GM19240 (cell line): Measurements from ENCODE around the gene CDC42EP3.

ENCODE experiments used
- DNase-seq: peaks from one replicate; pipeline ENCODE4 v3.0.0; 2011; ENCODE audit warnings: low spot score; ENCODE audit not compliant: insufficient read length

Gene CDC42EP3

DNA sequence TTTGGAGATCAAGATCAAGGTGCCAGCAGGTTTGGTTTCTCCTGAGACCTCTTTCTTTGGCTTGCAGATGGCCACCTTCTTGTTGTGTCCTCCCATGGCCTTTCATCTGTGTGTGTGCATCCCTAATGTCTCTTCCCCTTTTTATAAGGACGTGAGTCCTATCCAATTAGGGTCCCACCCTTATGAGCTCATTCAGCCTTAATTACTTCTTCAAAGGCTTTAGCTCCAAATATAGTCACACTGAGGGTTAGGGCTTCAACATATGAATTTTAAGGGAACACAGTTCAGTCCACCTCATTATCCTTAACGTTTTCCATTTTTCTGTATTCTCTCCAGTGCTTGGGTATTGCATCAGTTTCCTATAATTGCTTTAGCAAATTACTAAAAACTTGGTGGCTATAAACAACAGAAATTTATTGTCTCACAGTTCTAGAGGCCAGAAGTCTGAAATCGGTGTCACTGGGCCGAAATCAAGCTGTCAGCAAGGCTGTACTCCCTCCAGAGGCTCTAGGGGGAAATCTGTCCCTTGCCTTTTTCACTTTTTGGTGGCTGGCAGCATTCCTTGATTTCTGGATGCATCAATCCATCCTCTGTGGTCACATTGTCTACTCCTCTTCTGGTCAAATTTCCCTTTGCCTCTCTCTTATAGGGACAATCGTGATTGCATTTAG is 34.1 kb downstream of the CDC42EP3 start:
- DNase-seq = no peak

DNA sequence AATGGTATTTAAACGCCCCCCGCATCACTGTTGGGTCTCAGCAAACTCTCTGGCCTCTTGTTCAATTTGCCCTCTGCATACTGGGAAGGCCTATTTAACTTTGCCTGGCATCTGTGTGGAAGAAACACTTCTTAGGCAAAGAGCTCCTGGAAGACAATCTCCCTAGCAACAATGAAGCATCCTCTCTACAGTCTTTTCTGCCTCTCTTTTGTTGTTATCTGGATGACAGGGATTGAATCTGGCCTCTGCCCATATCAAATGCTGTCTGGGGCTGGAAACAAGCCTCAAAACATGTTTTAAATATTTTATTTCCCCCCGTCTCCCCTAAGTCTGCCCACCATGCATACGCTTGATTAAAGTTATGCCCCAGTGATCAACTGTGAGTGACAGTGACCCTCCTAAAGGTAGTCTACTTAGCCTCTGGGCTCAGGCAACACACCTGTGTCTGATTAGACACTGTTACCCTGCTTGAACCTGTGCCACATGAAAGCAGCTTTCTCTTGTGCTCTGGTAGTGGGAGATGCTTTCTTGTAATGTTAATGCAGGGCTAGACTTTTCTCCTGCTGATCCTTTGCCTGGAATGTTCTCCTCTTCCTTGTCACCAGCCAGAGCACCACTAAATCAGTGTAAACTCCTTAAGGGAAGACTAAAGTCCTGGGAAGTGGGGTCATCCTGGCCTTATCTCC is 34.9 kb downstream of the CDC42EP3 start:
- DNase-seq = no peak

DNA sequence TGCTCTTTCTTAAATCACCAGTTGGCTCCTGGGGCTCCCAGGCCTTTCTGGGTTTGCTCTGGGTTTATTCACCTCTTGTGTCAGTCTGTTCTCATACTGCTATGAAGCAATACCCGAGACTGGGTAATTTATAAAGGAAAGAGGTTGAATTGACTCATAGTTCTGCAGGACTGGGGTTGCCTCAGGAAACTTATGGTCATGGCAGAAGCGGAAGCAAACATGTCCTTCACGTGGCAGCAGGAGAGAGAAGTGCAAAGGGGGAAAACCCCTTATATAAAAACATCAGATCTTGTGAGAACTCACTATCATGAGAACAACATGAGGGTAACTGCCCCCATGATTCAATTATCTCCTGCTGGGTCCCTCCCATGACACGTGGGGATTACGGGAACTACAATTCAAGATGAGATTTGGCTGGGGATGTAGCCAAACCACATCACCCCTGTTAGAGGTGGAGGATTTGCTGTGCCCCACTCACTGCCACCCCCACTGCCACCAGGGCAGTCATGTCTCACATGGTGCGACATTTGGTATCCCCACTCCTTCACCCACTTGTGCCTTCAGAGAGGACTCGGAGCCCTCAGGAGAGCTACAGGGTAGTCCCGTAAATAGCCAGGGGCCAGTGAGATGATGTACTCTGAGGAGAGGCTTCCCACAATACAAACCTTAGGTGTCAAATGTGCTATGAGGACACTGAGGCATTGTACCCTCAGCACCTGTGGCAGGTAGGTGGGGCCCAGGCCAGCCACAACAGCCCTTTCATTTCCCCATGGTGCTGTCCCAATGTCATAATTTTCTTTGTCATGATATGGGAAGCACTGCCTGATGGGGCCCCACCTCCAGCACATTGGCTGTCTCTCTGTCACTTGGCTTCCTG is 35.7 kb downstream of the CDC42EP3 start:
- no peak for DNase-seq

DNA sequence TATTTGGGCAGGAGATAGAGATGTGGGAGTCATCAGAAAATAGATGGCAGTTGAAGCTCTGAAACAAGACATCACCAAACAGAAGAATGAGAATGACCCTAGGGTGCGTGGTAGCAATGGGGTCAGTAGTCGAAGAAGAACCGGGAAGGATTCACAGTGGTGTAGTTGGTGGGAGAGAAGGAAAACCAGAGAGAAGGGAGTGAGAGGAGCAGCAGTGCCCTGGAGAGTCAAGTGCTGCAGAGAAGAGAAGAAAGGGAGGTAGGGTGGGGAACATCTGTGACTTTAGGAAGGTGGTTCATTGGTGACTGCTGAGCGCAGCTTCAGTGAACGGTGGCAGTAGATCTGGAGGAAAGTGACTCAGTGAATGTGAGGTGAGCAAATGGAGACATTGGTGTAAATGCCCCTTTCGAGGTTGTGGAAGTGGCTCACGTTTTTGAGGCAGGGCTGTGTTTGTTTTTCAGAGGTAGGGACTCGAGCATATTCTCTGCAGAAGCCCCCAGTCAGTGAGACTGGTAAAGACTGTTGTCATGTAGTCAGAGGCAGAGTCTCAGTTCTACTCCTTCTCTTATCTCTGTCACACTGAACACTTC is 36.4 kb downstream of the CDC42EP3 start:
- DNase-seq = no peak

DNA sequence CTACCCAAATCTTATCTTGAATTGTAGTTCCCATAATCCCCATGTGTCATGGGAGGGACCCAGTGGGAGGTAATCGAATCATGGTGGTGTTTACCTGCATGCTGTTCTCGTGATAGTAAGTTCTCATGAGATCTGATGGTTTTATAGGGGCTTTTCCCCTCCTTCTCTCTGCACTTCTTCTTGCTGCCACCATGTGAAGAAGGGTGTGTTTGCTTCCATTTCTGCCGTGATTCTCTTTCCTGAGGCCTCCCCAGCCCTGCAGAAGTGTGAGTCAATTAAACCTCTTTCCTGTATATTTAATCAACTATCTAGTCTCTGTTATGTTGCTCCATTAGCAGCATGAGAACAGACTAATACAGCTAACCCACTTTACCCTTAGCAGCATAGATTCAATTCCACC is 37.6 kb downstream of the CDC42EP3 start:
- DNase-seq = no peak

DNA sequence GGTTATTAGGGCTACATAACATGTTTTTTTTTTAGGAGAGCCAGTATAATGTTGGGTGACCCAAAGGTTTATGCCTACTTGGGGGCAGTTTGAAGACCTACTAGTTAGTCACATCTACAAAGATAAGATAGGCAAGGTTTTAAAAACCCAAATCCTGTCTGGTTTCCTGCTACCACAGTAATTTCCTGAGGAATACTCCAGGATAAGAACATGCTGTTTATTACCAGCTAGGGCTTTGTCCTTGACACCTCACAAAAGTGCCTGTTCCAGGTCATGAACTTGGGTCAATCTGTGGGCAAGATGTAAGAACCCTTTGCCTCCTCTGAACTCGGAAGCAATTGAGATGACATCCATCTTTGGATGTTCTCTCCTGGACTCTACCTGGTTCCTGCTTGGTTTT is 38.2 kb downstream of the CDC42EP3 start:
- DNase-seq = no peak

DNA sequence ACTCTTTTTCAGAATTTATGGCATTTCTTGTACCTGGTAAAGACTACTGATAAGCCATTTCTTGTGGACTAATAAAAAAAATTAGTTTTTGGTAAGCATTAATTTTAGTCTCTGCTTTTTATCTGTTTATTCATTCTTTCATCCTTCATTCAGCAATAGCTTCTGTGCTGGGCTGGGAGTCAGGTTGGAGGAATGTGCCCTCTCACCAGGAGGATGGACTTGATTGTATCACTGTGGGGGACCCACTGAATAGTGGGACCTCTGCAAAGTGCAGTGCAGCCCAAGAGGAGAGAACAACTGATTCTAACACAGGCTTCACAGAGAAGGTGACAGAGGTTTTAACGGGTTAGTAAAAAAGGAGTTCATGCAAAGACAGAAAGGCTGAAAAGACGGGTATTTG is 39.1 kb downstream of the CDC42EP3 start:
- no peak for DNase-seq

DNA sequence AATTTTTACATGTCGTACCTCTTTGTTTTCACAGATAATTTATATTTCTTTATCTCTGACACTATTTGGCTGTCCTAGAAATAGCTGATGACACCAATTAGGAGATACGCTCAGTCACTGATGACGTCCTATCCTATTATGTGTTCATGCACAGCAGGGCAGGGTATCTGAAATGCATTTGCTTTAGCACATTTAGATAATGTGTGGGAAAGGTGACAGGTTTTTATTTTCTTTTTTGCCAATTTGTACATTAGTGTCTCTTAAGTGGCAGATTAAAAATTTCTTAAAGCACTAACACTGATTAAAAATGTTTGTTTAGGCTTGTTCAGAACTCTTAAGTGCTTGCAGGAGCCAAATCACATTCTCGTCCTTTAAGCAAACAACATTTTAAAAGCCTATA is 39.7 kb downstream of the CDC42EP3 start:
- DNase-seq = no peak

DNA sequence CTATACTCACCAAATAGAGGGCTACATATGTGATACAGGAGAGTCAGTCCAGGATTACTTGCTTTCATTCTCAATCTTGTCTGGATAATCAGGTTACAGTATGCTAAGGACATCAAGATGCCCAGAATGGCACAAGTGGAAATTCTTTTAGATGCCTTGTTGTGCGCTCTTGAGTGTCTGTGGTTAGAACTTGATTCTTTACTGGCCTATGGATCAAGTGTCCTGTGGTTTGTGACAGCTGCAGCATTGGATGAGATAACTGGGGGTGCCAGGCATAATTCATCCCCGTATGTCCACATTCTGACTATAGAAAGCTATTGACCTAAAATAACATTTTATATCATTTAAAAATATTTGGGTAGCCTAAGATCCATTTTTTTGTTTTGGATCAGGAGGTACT is 40.1 kb downstream of the CDC42EP3 start:
- no peak for DNase-seq

DNA sequence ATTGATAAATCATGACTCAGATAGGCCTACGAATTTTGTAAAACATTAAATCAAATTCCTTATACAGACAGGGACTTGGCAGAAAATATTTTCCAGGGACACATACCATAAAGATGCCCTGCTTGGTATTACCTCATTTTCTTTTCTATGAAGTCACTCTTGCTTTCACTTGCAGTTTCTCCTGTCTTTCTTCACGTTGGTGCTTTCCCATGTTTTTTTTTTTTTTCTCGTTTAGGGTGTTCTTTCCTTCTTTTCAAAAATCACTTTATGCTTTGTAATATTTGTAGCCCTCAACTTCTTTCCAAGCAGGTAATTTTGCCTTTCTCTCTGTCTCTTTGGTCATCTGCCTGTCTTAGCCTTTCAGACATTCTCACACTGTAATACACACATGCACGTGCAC is 40.7 kb downstream of the CDC42EP3 start:
- DNase-seq = no peak

DNA sequence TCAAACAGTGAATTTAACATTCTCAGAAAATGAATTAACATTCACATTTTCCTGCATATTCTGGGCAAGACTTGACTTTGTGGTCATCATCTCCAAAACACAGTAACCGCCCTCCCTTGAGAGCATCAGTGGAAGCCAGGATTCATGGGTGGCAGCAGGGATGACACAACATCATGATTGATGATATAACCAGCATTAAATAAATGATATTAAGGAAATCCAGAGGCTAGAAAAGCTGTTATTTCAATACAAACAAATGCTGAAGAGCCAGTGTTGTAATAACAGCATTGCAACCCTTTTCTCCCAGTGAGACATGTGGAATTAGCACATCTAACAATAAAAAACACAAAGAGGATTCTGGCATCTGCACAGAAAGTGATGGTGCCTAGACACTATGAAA is 41.1 kb downstream of the CDC42EP3 start:
- no peak for DNase-seq

DNA sequence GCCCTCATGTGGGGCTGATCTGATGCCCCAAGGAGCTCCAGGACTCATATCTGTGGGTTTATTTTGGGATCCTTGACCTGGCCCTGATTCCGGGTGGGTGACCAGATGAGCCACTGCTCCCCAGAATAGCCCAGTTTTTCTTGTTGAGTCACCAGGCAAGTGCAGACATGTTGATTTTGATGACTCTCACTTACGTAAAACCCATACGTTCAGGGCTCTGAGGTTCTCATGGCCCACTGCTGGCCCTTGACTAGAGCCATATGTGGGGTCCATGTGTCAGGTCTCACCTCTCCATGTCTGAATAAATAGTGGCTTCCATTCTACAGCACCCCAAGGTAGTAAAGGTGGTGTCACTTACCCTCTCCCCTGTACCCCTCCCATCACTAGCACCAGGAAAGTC is 41.9 kb downstream of the CDC42EP3 start:
- no peak for DNase-seq

DNA sequence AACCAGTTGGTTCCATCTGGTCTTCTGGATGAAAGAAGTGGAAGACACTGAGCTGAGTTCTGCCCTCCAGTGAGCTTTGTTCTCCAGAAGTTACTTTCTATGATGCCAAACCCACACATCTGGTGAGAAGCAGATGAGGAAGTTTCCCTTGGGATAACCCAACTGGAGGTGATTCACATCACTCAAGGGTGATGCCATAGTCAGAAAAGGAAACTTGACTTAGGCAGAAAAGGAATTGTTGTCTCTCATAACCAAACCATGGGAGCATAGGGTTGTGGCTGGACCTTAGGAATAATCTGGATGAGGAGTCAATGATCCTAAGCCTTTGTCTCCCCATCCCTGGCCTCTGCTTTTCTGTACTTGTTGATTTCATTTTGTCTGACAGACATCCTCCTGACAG is 43.7 kb downstream of the CDC42EP3 start:
- DNase-seq = no peak

DNA sequence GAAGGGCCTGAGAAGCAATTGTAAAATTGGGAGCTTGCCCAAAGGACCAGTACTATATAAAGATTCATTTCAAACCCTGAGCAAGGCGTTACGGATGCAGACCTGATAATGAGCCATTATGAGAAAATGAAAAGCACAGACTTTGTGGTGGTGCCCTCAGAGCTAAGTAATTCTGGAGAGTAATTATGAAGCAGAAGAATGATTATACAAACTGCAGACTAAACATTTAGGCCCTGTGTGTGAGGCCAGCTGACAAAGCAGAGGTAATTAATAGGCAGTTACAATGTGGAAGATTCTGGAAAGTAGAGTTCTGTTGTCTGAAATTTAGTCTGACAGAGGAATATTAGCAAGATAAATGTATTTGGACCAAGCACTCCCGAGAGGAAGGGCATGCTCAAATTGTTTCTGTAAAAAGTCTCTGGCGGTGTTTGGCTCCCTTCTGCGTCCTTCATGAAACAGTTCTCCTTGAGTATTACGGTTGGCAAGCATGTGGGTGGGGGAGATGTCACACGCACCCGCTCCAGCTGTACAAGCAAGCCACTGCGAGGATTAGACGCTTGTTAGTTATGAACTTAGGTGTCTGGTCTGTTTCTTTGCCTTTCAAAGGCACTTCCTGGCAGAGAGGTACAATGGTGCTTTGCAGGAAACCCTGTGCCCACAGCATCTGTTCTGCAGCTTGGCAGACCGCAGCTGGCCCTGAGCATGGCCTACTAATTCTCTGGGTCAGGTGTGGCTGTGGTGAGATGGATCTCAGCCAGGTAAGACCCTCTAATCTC is 45.5 kb downstream of the CDC42EP3 start:
- no peak for DNase-seq

DNA sequence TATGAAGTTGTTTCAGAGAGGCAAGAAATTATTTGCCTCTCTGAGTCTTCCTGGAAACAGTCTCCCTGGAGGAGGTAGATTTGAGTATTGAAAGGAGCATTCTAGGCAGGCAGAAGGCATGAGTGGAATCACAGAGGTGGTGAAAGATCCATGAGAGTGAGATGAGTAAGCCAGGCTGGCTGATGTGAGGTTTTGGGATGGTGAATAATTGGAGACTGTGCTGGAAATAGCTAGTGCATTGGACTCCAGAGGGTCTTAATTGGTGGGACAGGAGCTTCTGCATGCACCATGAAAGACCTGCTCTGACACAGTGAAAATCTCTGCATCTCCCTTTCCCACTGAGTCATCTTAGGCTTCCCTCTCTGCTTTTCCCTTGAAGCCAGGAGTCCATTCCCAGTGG is 46.3 kb downstream of the CDC42EP3 start:
- no peak for DNase-seq

DNA sequence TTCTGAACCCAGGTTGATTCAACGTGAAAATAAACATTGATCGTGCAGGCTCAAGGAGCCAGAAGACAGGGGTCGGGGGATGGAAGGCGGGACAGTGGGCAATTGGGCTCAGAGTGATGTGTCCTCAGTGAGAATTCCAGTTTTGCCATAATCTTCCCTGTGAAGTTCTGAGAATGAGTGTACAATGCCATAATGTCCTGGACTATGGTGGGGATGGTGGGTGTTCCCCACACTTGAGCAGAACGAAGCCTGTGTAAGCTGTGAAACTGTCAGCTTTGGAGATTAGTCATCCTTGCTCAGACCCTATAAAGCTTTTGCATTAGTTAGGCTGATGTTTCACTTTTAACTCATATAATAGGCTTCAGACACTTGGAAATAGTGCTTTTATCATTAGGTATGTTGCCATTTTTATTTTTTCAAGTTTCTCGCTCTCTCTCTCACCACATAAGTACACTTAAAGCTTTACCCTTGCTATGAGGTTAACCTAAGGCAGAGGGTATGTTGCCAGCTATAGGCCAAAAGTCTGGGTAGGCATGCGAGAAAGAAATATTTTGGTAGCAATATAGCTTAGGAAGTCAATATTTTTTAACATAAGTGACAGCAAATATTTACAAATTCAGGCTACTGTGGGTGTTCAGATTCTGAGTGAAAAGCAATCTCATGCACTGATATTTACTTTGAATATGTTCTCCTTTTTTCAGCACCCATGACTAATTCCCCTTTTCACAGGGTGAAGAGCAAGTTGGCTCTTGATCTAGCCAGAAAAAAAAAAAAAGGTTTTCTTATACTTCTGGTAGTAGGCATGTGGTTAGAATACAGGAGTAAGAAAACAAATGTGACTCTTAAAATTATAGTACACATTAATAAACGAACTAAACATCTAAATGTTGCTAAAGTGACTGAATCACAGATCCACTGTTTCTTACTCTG is 47.2 kb downstream of the CDC42EP3 start:
- peak; percentile 38 for DNase-seq

DNA sequence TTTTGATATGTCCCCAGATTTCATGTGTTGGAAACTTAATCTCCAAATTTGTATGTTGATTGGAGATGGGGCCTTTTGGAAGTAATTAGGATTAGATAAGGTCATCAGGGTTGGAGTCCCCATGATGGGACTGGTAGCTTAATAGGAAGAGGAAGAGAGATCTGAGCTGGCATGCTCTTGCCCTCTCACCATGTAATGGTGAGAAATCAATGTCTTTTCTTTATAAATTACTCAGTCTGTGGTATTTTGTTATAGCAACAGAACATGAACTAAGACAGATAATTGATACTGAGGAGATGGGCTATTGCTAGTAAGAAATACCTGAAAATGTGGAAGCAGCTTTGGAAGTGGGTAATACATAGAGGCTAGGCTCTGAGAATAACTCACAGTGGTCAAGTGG is 48.0 kb downstream of the CDC42EP3 start:
- DNase-seq = no peak

DNA sequence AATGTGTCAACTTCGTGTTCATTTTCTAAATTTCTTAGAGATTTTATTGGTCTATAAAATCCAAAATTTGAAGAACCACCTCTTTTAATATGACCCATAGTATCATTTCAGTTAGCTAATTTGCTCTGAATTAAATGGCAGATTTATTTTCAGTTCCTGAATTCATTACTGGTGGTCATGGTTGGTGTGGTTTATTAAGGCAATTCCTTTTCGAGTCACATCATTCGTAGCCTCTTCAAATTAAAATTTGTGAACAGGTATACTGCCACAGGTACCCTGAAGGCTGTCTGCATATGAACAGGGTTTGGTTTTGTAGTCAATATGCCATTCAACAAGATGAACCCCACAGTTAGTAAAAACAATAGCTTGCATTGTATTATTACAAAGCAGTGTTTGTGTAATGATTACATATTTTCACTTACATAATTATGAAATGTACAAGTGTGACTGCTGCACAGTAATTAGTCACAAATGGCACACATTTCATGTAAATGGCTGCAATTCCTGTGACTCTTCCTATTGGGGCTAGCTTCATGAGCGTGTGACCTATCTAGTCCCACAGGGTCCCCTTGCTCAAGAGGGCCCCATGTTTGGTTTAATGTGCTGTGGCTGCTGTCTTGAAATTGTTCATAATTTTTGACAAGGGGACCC is 48.9 kb downstream of the CDC42EP3 start:
- no peak for DNase-seq

DNA sequence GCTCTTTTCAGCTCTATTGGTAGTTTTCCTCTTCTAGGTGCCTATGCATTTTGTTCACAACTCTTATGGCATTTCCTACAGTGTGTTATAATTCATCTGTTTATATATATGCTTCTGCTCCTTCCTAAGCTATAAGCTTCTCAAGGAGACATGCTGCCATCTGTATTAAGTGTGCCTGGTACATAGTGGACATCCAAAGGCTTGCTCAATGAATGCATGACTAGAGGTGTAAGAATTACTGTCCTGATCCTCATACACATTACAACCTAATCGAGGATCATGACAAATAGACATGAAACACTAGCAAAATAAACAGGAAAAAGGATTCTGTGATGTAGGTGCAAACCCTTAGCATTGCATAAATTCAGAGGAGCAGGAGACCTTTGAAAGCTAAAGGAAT is 50.2 kb downstream of the CDC42EP3 start:
- no peak for DNase-seq

DNA sequence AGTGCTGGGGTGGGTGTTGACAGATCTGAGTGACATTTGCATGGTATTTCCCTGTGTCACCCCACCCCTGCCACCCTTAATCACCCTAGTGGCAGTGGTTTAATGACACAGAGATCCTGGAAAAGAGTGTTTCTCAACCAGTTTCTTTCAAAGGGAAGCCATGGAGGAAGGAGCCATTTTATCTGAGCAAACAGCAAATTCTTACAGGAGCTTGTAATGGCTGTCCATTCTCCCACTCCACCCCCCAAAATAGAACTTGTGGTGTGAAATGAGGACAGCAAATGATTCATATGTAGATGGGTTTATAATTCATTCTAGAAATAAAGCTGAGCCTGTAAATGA is 51.5 kb downstream of the CDC42EP3 start:
- DNase-seq = no peak
